DND-41 (cell line): ENCODE results near the gene CROT.

Source experiments
- EZH2 ChIP-seq: IDR thresholded peaks from 3 replicates; pipeline ENCODE4 v1.6.1; 2012; ENCODE audit warnings: borderline replicate concordance, low read depth, mild to moderate bottlenecking, moderate library complexity, low read length, inconsistent platforms; ENCODE audit not compliant: severe bottlenecking
- TF ChIP-seq, protein P1 (sequence below): IDR thresholded peaks from 2 replicates; pipeline ENCODE4 v1.5.1; 2012; ENCODE audit warnings: borderline replicate concordance, low read length, moderate library complexity, mild to moderate bottlenecking; ENCODE audit not compliant: poor library complexity, severe bottlenecking; ENCODE audit errors: extremely low read depth

DNA sequence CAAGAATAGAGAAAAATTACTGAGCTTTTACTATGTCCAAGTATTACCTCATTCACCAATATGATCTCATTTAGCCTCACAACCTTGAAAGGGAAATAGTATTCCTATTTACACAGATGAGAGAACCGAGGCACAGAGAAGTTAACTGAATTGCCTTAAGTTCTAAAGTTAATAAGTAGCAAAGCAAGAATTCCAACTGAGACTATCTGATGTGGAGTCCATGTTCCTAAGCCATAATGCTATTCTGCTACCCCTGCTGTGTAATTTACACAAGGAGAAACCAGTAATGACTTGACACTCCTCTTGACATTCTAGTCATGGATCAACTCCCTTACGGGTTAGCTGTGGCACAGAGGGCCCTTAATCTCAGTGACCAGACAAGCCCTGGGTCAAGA, 69.3 kb downstream of the CROT start:
- TF ChIP-seq, protein P1, sequence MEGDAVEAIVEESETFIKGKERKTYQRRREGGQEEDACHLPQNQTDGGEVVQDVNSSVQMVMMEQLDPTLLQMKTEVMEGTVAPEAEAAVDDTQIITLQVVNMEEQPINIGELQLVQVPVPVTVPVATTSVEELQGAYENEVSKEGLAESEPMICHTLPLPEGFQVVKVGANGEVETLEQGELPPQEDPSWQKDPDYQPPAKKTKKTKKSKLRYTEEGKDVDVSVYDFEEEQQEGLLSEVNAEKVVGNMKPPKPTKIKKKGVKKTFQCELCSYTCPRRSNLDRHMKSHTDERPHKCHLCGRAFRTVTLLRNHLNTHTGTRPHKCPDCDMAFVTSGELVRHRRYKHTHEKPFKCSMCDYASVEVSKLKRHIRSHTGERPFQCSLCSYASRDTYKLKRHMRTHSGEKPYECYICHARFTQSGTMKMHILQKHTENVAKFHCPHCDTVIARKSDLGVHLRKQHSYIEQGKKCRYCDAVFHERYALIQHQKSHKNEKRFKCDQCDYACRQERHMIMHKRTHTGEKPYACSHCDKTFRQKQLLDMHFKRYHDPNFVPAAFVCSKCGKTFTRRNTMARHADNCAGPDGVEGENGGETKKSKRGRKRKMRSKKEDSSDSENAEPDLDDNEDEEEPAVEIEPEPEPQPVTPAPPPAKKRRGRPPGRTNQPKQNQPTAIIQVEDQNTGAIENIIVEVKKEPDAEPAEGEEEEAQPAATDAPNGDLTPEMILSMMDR = no peak
- TF ChIP-seq EZH2 = no peak
